Suppressor macrophage treated with lipopolysaccharide for 4 hours (primary cell): ENCODE data around the gene NPAT.

Experiments used
- DNase-seq: peaks from one replicate; pipeline ENCODE4 v3.0.0-alpha.2; 2020

NPAT gene

DNA sequence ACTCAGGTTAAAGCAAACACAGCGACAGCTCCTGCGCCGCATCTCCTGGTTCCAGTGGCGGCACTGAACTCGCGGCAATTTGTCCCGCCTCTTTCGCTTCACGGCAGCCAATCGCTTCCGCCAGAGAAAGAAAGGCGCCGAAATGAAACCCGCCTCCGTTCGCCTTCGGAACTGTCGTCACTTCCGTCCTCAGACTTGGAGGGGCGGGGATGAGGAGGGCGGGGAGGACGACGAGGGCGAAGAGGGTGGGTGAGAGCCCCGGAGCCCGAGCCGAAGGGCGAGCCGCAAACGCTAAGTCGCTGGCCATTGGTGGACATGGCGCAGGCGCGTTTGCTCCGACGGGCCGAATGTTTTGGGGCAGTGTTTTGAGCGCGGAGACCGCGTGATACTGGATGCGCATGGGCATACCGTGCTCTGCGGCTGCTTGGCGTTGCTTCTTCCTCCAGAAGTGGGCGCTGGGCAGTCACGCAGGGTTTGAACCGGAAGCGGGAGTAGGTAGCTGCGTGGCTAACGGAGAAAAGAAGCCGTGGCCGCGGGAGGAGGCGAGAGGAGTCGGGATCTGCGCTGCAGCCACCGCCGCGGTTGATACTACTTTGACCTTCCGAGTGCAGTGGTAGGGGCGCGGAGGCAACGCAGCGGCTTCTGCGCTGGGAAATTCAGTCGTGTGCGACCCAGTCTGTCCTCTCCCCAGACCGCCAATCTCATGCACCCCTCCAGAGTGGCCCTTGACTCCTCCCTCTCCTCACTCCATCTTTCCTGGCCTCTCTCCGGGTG is at the start of gene NPAT, which contains the start of gene ATM:
TSS of gene NPAT (minus strand) at position 65 of the 774 bp plus-strand sequence. CDS start 102 bp downstream, outside the sequence.
TSS of gene ATM (plus strand) at position 494 of the 774 bp plus-strand sequence. CDS start 4,558 bp downstream, outside the sequence.
- DNase-seq = peak; percentile 100

DNA sequence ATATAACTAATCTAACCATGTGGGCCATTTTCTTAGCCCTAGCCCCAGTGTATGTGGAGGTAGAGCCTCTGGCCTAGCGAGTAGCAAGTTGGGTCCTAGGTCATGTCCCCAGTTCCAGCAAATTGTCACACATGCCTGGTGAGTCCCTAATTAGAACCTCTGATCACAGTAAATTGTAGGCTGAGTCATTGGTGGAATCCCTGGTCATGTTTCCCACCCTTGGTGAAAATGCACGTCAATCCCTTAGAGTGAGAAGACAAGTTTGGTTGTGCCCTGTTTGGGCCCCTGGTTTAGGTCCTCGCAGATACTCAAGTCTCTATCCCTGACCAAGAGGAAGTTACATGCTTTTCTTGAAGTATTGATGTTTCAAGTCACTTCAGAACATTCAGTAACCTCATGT is 47.1 kb upstream of the NPAT start:
- no peak for DNase-seq

DNA sequence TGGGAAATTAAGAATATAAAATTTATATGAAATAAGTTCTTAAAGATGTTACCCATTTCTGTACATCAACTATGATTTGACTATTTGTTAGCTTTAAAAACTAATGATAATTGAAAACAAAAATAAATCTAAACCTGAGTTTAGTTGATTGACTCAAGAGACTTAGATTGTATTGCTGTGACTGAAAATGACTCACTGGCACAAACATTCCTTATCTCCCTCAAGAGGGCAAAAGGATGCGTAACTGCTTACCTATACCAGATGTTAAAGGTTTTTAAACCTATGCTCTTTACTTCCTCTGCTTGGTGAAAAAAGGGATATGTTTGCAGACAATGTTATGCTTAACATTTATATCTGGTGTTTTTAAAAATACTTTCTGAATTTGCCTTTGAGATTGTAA is 30.7 kb upstream of the NPAT start:
- DNase-seq = no peak

DNA sequence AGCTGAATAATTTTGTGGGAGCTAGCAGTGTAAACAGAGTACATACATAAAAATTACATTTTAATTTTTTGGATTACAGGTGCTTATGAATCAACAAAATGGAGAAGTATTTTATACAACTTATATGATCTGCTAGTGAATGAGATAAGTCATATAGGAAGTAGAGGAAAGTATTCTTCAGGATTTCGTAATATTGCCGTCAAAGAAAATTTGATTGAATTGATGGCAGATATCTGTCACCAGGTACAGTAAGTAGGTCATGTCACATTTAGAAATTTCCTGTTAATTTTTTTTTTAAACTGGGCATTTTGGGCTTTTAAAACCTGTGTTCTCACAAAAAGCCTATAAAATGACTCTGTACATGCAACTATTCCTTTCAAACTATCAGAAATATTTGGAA is 24.4 kb upstream of the NPAT start:
- no peak for DNase-seq

DNA sequence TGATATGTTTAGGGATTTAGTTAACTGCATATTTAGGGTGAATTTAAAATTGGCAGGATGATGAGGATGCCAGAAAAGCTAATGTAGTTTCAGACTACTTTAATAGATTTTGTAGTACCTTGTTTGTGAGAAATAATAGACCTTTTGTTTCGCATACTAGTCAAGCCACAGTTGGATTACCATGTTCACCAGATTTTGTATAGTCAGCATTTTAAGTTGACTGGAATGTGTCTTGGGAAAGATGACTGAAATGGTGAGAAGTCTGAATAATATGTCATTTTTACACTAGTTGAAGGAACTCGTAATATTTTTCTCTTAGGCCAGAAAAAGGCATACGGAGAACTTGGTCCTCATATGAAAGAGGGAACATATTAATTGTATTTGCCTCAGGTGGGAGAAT is 23.9 kb upstream of the NPAT start:
- DNase-seq = no peak

DNA sequence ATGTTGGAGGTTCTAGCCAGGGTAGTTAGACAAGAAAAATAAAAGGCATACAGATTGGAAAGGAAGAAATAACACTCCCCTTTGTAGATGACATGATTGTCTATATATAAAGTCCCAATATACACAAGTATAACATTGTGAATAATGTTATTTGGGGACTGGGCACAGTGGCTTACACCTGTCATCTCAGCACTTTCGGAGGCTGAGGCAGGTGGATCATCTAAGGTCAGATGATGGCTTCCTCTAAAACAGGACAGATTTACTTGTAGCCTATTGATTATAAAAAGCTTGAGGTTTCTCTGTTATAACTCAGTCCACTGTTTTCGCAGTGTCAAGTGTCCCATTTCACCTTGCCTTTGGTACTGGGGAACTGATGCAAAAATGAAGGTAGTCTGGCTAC is 20.0 kb upstream of the NPAT start:
- DNase-seq = no peak

DNA sequence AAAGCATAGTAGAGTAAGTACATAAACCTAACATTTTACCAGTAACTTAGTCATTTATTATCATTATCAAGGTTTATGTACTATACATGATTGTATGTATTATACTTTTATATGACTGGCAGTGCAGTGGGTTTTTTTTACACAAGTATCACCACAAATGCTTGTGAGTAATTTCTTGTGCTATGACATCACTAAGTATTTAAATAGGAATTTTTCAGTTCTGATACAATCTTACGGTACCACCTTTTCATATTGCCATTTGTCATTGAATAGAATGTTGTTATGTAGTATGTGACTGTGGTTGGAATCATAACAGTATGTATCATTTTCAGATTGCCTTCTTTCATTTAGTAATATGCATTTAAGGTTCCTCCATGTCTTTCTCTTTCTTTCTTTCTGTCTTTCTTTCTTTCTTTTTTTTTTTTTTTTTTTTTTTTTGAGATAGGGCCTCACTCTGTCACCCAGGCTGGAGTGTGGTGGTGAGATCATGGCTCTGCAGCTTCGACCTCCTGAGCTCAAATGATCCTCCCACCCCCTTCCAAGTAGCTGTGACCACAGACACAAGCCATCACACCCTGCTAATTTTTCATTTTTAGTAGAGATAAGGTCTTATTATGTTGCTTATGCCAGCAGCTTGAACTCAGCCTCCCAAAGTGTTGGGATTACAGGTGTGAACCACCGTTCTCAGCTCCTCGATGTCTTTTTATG is 19.0 kb upstream of the NPAT start:
- no peak for DNase-seq

DNA sequence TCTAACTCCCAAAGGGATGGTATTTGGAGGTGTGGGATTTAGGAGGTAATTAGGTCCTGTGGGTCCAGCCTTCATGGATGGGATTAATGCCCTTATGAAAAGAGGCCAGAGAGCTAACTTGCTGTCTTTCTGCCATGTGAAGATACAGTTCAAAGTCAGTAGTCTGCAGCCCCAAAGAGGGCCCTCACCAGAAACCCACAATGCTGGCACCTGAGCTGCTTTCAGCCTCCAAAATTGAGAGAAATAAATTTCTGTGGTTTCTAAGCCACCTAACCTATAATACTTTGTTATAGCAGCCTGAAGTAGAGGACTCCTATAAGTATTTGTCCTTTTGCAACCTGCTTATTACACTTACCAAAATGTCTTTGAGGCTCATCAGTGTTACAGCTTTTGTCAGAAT is 16.6 kb upstream of the NPAT start:
- no peak for DNase-seq

DNA sequence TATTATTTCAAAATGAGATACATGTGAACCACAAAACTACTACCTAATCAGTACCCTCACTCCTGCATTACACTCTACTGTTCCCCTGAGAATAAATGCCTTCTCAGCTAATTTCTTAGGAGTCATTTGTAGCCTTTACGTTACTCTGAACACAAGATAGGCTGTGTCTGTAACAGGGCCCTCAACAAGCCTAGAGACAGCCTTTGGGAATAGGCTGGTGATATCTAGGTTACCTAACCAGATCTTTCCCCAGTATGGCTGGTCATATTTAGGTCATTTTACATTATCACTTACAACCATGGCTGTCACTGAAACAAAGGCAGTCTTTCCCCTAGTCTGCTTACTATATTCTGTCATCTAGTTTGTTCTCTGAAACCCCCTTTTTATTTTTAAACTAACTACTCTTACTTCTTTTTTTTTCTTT is 14.6 kb upstream of the NPAT start:
- DNase-seq = no peak

DNA sequence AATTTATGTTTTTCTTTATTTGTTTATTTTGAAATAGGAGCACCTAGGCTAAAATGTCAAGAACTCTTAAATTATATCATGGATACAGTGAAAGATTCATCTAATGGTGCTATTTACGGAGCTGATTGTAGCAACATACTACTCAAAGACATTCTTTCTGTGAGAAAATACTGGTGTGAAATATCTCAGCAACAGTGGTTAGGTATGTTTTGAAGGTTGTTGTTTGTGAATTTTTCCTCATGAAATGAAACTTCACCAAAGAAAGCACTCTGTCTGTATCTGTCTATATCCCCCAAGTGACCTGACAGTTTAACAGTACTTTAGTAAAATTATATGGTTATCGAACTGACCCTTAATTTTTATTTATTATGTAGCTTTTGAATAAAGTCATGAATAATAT is 13.2 kb upstream of the NPAT start:
- DNase-seq = no peak

DNA sequence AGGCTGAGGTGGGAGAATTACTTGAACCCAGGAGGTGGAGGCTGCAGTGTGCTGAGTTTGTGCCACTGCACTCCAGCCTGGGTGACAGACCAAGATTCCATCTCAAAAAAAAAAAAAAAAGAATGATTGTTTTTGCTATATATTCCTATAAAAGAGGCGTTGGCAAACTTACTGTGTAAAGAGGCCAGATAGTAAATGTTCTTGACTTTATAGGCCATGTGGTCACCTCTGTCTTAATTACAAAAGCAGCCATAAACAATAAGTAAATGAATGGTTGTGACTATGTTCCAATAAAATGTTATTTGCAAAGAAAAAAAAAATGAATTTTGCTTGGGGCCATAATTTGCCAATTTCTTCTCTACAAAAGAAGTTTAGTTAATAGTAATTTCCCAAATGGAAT is 12.8 kb upstream of the NPAT start:
- DNase-seq = no peak

DNA sequence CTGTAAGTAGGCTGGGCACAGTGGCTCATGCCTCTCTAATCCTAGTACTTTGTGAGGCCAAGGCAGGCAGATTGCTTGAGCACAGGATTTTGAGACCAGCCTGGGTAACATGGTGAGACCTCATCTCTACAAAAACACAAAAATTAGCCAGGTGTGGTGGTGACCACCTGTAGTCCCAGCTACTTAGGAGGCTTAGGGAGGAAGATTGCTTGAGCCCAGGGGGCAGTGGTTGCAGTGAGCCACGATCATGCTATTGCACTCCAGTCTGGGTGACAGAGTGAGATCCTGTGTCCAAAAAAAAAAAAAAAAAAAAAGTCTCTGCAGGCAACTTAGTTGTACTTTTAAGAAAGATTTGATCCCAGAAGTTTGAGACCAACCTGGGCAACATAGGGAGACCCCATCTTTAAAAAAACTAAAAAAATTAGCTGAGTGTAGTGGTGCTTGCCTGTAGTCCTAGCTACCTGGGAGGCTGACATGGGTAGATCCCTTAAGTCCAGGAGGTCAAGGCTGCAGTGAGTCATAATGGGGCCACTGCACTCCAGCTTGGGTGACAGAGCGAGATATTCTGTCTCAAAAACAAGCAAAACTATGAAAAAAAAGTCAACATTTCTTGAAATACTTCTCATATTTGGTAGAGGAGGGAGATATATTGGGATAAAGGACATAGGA is 11.0 kb upstream of the NPAT start:
- no peak for DNase-seq

DNA sequence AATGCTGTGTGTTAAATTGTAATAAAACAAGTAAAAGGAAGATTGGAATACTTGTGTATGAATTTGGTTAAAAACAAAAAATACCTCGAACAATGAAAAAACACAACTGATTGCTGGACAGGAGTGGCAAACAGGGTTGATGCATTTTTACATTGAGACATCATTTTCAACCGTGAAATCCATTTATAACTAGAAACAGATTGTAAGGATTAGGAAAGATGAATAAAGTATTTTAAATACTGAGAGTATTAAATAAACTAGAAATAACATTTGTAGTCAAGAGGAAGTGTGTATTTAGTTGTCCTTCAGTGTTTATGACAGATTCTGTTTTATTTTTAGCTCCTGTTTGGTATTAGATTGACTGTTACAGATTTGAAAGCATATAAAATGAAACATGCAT is 5.8 kb upstream of the NPAT start:
- no peak for DNase-seq

DNA sequence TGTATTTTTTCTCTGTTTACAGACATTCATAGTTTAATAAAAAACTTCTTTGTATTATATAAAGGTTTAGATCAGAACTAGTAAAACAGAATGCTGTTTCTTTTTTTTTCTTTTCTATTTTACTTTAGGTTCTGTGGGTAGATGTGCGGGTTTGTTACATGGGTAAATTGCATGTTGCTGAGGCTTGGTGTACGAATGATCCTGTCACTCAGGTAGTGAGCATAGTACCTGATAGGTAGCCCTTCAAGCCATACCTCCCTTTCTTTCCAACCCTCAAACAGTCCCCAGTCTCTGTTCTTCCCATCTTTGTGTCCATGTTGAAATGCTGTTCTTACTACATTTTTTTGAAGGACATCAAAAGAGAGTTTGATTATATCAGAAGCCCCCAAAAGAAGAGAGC is 3.6 kb upstream of the NPAT start:
- DNase-seq = no peak

DNA sequence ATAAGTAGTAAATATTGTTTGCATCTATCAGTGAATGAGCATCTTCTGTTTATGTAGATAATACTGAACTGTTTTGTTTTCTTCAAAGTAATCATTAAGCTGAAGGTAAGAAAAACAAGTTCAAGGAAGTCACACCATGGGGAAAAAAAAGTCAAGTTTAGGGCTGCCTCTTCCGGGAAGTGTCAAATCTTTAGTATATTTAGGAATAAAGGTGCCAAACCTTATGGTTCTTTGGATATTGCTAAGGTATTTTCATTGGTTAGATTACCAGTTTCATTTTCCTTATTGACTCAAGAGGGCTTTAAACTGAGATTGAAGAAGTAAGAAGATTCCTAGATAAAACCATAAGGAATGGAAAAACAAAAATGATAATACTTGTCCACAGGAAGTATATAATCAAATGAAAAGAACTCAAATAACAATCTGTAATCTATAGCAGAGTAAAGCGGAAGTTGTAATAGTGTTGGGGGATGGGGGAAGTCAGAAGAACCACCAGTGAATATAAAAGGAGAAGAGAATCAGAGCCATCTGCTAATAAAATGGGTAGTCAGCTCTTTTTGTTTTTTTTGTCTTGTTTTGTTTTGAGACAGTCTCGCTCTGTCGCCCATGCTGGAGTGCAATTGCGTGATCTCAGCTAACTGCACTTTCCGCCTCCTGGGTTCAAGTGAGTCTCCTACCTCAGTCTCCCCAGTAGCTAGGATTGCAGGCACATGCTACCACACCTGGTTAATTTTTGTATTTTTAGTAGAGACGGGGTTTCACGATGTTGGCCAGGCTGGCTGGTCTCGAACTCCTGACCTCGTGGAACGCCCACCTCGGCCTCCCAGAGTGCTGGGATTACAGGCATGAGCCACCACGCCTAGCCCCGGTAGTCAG is 2.7 kb upstream of the NPAT start:
- peak; percentile 65 for DNase-seq

DNA sequence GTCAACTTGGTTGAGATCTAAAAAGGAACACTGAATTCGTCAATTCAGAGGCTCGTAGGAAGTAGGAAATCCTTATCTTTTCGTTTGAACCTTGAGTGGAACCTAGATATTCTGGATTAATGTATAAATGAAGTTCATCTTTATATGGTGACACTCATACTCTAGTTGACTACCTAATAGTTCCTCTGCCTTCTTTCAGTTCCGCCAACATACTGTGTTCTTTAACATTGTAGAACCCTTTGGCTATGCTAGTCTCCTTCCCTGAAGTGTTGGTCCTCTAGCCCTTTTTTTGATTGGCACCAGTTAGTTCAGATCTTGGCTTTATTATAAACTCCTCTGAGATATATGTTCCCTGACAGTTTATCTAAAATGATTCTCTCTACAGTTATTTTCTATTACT is 1.9 kb upstream of the NPAT start:
- DNase-seq = peak; percentile 22

DNA sequence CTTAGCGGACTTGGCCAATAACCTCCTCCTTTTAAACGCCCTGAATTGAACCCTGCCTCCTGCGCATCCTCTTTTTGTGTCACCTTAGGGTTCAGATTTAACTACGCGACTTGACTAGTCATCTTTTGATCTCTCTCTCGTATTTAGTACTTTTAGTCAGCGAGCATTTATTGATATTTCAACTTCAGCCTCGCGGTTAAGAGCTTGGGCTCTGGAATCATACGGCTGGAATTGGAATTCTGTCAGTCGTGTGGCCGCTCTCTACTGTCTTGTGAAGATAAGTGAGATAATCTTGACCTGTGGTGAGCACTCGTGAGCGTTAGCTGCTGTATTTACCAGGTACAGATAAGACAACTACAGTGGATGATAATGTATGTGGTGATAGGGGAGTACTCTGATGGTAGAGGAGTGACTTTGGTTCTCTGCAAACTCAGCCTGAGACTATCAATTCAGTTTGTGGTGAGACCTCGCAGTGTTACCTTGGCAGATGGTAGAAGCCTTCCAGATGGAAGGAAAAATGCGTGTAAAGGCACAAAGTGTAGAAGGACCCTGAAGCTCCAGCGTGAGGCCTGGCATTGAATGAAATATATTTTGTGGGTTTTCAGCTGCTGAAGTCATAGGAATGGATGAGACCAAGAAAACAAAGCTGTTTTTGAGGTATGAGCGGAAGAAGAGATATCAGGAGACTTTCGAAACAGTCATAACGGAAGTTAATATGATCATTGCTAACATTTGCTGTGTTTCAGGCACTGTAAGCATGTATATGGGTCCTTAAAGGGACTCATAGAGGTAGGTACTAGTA is 1.1 kb upstream of the NPAT start:
- DNase-seq = peak; percentile 39

DNA sequence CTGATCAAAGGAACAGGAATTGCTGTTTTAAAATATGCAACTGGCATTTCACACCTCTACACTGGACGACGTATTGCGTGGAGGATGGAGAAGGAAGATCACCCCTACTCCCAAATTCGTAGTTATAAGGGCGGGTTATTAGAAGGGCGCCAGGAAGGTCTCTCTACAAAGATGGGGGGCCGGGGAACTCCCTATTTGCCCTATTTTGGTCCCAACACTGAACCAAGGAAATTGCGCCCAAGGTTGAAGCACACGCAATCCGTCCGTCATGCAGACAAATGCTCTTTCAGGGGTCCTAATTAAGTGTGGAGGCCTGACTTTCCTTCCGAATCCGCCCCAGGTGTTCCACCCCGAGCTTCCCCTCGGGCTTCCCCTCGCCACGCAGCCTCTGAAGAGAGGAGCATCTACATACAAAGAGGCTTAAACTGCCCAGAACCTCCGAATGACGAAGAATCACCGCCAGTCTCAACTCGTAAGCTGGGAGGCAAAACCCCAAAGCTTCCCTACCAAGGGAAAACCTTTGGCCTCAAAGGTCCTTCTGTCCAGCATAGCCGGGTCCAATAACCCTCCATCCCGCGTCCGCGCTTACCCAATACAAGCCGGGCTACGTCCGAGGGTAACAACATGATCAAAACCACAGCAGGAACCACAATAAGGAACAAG is 396 bp downstream of the NPAT start:
- DNase-seq = no peak

DNA sequence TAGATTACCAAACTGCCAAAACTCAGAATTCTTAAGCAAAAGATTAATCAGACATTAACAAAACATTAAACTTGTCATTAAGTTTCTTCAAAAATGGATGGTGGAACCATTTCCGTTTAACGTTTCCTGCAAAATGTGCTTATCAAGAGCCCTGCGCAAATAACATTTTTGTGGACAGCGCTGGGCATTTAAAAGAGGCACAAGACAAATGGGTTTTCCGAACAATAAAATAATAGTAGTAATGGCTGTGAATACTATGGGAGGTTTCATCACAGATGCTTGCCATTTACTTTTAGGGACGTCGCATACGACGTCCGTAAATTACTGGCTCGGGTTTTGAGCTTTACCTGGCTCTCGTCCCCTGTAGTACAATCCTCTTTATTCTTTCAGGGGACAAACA is 1.1 kb downstream of the NPAT start:
- DNase-seq = peak; percentile 14

DNA sequence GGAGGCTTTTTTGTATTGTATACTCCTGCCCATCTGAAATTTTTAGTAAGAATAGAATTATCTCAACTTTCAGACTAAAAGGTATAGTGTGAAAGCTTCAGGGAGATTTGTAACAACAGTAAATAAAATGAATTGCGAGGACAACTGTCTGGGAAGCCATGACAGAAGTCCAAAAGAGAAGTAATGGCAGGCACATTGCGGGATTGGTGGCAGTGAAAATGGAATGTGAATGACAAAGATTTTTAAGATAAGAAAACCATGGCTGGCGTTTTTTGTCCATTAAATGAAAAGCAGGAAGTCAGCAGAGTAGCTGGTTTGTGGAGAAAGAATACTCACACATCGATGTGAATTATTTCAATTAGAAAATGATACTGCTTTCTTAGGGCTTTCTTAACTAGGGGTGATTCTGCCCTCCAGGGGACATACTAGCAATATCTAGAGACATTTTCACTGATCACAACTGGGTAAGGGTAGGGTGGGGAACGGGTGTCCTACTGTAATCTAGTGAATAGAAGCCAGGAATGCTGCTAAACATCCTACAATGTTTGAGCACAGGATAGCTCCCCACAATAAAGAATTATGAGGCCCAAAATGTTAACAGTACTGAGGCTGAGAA is 1.6 kb downstream of the NPAT start:
- DNase-seq = peak; percentile 37
